IMR-90 (cell line): ENCODE measurements around the gene LGALS3. TPM values are rescaled to one million over a fixed set of nuclear protein-coding genes. Genes with fewer than 3 reads are reported as not detected.
A peak's percentile ranks its signal among the peaks of the same experiment; 100 is the strongest.

Experiments
- ATAC-seq: fragments of 200-7000 bp; cut with Tn5 transposase; 2 replicates; pipeline ENCODE4 v1.9.1; 2020; ENCODE audit warnings: low read depth, mild to moderate bottlenecking, moderate library complexity
- BruUV-seq: library from RNA; stranded (reverse); fragments of 400-500 nt; replicated peaks from 2 replicates; lab custom pipeline; 2021; lab: Mats Ljungman, UMichigan
- CTCF ChIA-PET: fragments of 300-600 bp; formaldehyde crosslinking; extraction: SDS; loops from one replicate; lab custom pipeline; 2021; ENCODE audit warnings: antibody characterized with exemption; lab: Yijun Ruan, JAX
- POLR2A ChIA-PET: fragments of 300-600 bp; sonication (Branson Sonifier 250); formaldehyde crosslinking; loops from one replicate; lab custom pipeline; 2022; ENCODE audit warnings: antibody characterized with exemption; ENCODE audit not compliant: unreplicated experiment; lab: Charles Lee
- DNase-seq: peaks from one replicate; pipeline ENCODE4 v3.0.0; 2013
- H2AFZ ChIP-seq: replicated peaks from 2 replicates; pipeline ENCODE3; 2013; ENCODE audit warnings: low read length, mild to moderate bottlenecking; ENCODE audit not compliant: poor library complexity
- H2AK5ac ChIP-seq: 2 replicates; pipeline ENCODE4 v1.6.1; 2013; ENCODE audit warnings: low read depth, low read length, inconsistent platforms
- H2AK9ac ChIP-seq: replicated peaks from 2 replicates; pipeline ENCODE3; 2013; ENCODE audit warnings: mild to moderate bottlenecking, low read depth, low read length, moderate library complexity; ENCODE audit not compliant: poor library complexity
- H2BK120ac ChIP-seq: 2 replicates; pipeline ENCODE4 v1.6.1; 2013; ENCODE audit warnings: low read depth, low read length, inconsistent platforms
- H2BK15ac ChIP-seq: 3 replicates; pipeline ENCODE4 v1.6.1; 2013; ENCODE audit warnings: low read depth, low read length, inconsistent platforms
- H2BK20ac ChIP-seq: 2 replicates; pipeline ENCODE4 v1.6.1; 2013; ENCODE audit warnings: low read depth, mild to moderate bottlenecking, inconsistent platforms, low read length, moderate library complexity
- H2BK5ac ChIP-seq: 2 replicates; pipeline ENCODE4 v1.6.1; 2013; ENCODE audit warnings: mild to moderate bottlenecking, low read depth, low read length, inconsistent platforms; ENCODE audit not compliant: poor library complexity, severe bottlenecking
- H3K14ac ChIP-seq: replicated peaks from 2 replicates; pipeline ENCODE4 v1.6.1; 2013; ENCODE audit warnings: low read depth, low read length, inconsistent platforms
- H3K18ac ChIP-seq: 2 replicates; pipeline ENCODE4 v1.6.1; 2013; ENCODE audit warnings: low read depth, low read length, control low read depth
- H3K23ac ChIP-seq: 2 replicates; pipeline ENCODE4 v1.6.1; 2013; ENCODE audit warnings: low read depth, low read length, inconsistent platforms
- H3K27ac ChIP-seq: 2 replicates; pipeline ENCODE4 v1.5.1; 2013; ENCODE audit warnings: mild to moderate bottlenecking, control low read depth, low read length; ENCODE audit not compliant: insufficient read depth
- H3K27me3 ChIP-seq: 2 replicates; pipeline ENCODE4 v1.6.1; 2013; ENCODE audit warnings: low read length; ENCODE audit not compliant: control insufficient read depth, insufficient read depth
- H3K36me3 ChIP-seq: 2 replicates; pipeline ENCODE4 v1.6.1; 2013; ENCODE audit warnings: low read length, mixed read lengths; ENCODE audit not compliant: control insufficient read depth, insufficient read depth
- H3K4ac ChIP-seq: 2 replicates; pipeline ENCODE4 v1.6.1; 2013; ENCODE audit warnings: low read depth, low read length, inconsistent platforms
- H3K4me1 ChIP-seq: 2 replicates; pipeline ENCODE4 v1.6.1; 2013; ENCODE audit warnings: low read length, mixed read lengths; ENCODE audit not compliant: control insufficient read depth, insufficient read depth
- H3K4me2 ChIP-seq: 2 replicates; pipeline ENCODE4 v1.6.1; 2013; ENCODE audit warnings: low read depth, mild to moderate bottlenecking, control low read depth, low read length, moderate library complexity
- H3K4me3 ChIP-seq: 2 replicates; pipeline ENCODE4 v1.5.1; 2013; ENCODE audit warnings: low read depth, mild to moderate bottlenecking, control low read depth, low read length, moderate library complexity; ENCODE audit not compliant: insufficient read depth
- H3K56ac ChIP-seq: 2 replicates; pipeline ENCODE4 v1.6.1; 2013; ENCODE audit warnings: low read length, inconsistent platforms; ENCODE audit not compliant: insufficient read depth; ENCODE audit errors: extremely low read depth
- H3K79me1 ChIP-seq, 2 experiments: 2 replicates each; pipeline ENCODE4 v1.6.1; 2013; ENCODE audit warnings: low read length in 2 of 2, inconsistent platforms in 1 of 2, low read depth in 1 of 2
- H3K9ac ChIP-seq: 2 replicates; pipeline ENCODE4 v1.6.1; 2013; ENCODE audit warnings: low read depth, low read length, control low read depth
- H3K9me1 ChIP-seq: 2 replicates; pipeline ENCODE4 v1.6.1; 2013; ENCODE audit warnings: low read length, inconsistent platforms; ENCODE audit not compliant: insufficient read depth
- H3K9me3 ChIP-seq: 2 replicates; pipeline ENCODE4 v1.6.1; 2013; ENCODE audit warnings: low read length; ENCODE audit not compliant: control insufficient read depth, insufficient read depth
- H4K20me1 ChIP-seq: 2 replicates; pipeline ENCODE4 v1.6.1; 2013; ENCODE audit warnings: low read length, inconsistent platforms; ENCODE audit not compliant: insufficient read depth
- H4K5ac ChIP-seq: 2 replicates; pipeline ENCODE4 v1.6.1; 2013; ENCODE audit warnings: mild to moderate bottlenecking, low read depth, low read length, control low read depth
- H4K8ac ChIP-seq, 2 experiments: 2 replicates each; pipeline ENCODE4 v1.6.1; 2013; ENCODE audit warnings: low read depth in 2 of 2, low read length in 2 of 2, control low read depth in 1 of 2, inconsistent platforms in 1 of 2
- H4K91ac ChIP-seq: 2 replicates; pipeline ENCODE4 v1.6.1; 2013; ENCODE audit warnings: low read depth, low read length, inconsistent platforms; ENCODE audit not compliant: insufficient read depth
- BHLHE40 ChIP-seq: fragments of 150-350 bp; IDR thresholded peaks from 2 replicates; pipeline ENCODE4 v1.6.1; 2016; ENCODE audit warnings: mild to moderate bottlenecking, low read depth, low read length
- CEBPB ChIP-seq: IDR thresholded peaks from 2 replicates; pipeline ENCODE4 v1.6.1; 2012; ENCODE audit warnings: low read depth, low read length, improper control_type of control experiment
- WGBS, 2 experiments: methylation state at CpG; one replicate each; pipeline versions ENCODE4 v1.1.5 to v1.1.7; 2013; ENCODE audit warnings: missing lambda C conversion rate in 2 of 2; ENCODE audit not compliant: insufficient read length in 1 of 2; ENCODE audit errors: extremely low coverage in 2 of 2; 5-methylcytosine and 5-hydroxymethylcytosine counted together
- dilution Hi-C: fragments of 300-500 bp; cut with HindIII; formaldehyde crosslinking; loops from one replicate; pipeline ENCODE4 v1.14.3; 2018; ENCODE audit warnings: low sequenced_read_pairs; ENCODE audit not compliant: unreplicated experiment
- in situ Hi-C: fragments of 300-500 bp; cut with MboI; formaldehyde crosslinking; loops from 3 replicates; pipeline ENCODE4 v1.14.3; 2019; ENCODE audit warnings: low sequenced_read_pairs, inconsistent platforms, mixed read lengths
- intact Hi-C: fragments of 100-400 bp; cut with micrococcal nuclease; formaldehyde crosslinking; loops from 2 replicates; pipeline ENCODE4 v1.10.0; 2022
- polyA plus RNA-seq, 3 experiments: library from polyadenylated mRNA; depleted of rRNA; stranded (reverse); fragments of >200 nt; gene quantifications; 2 replicates each; pipeline ENCODE4 v1.2.3, GENCODE V29; 2012; ENCODE audit warnings: low replicate concordance in 1 of 3
- total RNA-seq: library from RNA; depleted of rRNA; stranded (reverse); fragments of >200 nt; gene quantifications from 2 replicates; pipeline ENCODE4 v1.2.3, GENCODE V29; 2012

Gene LGALS3
- total and polyA plus RNA-seq, 2 of the 4 experiments (the other 2 are of a cell fraction), result 84.4 to 171 TPM

GRCh38 chr14:55099756-55100155, 29.3 kb upstream of the LGALS3 start:
- no peak overlapping the region for H3K56ac ChIP-seq
- H4K8ac ChIP-seq, result peak overlapping the region in 1 of 2 experiments; percentile 71; a peak in 2 of 4 replicates
- H2BK120ac ChIP-seq, result peak overlapping the region; percentile 53; the same call in 1 of the 2 replicates
- peak; percentile 15; the same call in 1 of the 2 replicates for ATAC-seq
- 0 out of 2 replicates have a peak overlapping the region, but pooled peaks have one; percentile 48 for H2AK5ac ChIP-seq
- H2AK9ac ChIP-seq, result no peak overlapping the region
- in situ Hi-C loops (loop anchor here (5.0 kb wide), 1 partner anchor 33 kb away; no protein-coding TSS in a partner anchor), dilution Hi-C loops (no loop called here), intact Hi-C loops (loop anchor here (5.0 kb wide), 1 partner anchor 53 kb away; no protein-coding TSS in a partner anchor)
- H3K4ac ChIP-seq, result peak overlapping the region; percentile 44; the same call in 1 of the 2 replicates
- peak overlapping the region; percentile 11; the same call in 1 of the 2 replicates for H3K4me2 ChIP-seq
- POLR2A ChIA-PET, result interaction anchor here (0.5 to 0.7 kb wide), 2 partner anchors 30 to 59 kb away, joined by 6 to 12 read pairs; no protein-coding TSS in a partner anchor
- H3K27me3 ChIP-seq, result no peaks in the 10 kb centered on the region
- CTCF ChIA-PET, result no interaction called here
- peaks cover 2 to 11% of the 10 kb centered on the region in 2 experiments; a peak in 3 of 4 replicates for H3K79me1 ChIP-seq
- 0 out of 3 replicates have a peak overlapping the region, but pooled peaks have one; percentile 4 for H2BK15ac ChIP-seq
- peaks cover 12% of the 10 kb centered on the region for H3K9me1 ChIP-seq
- peak overlapping the region; percentile 65 for H2BK5ac ChIP-seq
- 0 out of 2 replicates have a peak overlapping the region, but pooled peaks have one; percentile 37 for H2BK20ac ChIP-seq
- H3K36me3 ChIP-seq, result no peaks in the 10 kb centered on the region
- no peak overlapping the region for H3K9ac ChIP-seq
- H3K4me3 ChIP-seq, result no peak overlapping the region
- no peak overlapping the region for H2AFZ ChIP-seq
- 0 out of 2 replicates have a peak overlapping the region, but pooled peaks have one; percentile 50 for H3K14ac ChIP-seq
- H3K4me1 ChIP-seq, result peaks cover 15% of the 10 kb centered on the region
- H3K18ac ChIP-seq, result peak overlapping the region; percentile 51; the same call in 1 of the 2 replicates
- no TSS peak for BruUV-seq
- no peak overlapping the region for H4K91ac ChIP-seq
- H4K20me1 ChIP-seq, result no peaks in the 10 kb centered on the region
- DNase-seq, result peak; percentile 55
- no peak overlapping the region for H3K27ac ChIP-seq
- no peak for TF ChIP-seq BHLHE40
- TF ChIP-seq CEBPB, result peak; percentile 81
- H3K23ac ChIP-seq, result no peak overlapping the region
- H3K9me3 ChIP-seq, result peaks cover 7% of the 10 kb centered on the region
- WGBS, 2 experiments, result 20% methylated on average over 1 of the region's 2 CpGs; no CpG with 5 or more reads in 1 of the 2 experiments
- H4K5ac ChIP-seq, result no peak overlapping the region; the same call in 1 of the 2 replicates
